ENCODE data around the gene RBFOX2.
"Not testable (repeated sequence)": the region's sequence is repeated elsewhere in the genome, so short reads cannot be mapped to it uniquely, and the experiment has no call there.

RBFOX2 gene

GRCh38 chr22:36008565-36008964, 20.1 kb downstream of the RBFOX2 start:
- DNase-seq (ENCODE audit: low read depth in 2 of 2): no peak

GRCh38 chr22:36008131-36008530, 20.5 kb downstream of the RBFOX2 start:
- no peak for DNase-seq (ENCODE audit: low read depth in 2 of 2)

- DNase-seq (ENCODE audit: low read depth in 2 of 2): no peak
Observed at GRCh38 chr22:36003972-36004674, 24.5 kb downstream of the RBFOX2 start.

GRCh38 chr22:36002718-36003260, 25.8 kb downstream of the RBFOX2 start:
- no peak for DNase-seq (ENCODE audit: low read depth in 2 of 2)

- no peak for DNase-seq (ENCODE audit: low read depth in 2 of 2)
Observed at GRCh38 chr22:36002084-36002483, 26.5 kb downstream of the RBFOX2 start.

- no peak for DNase-seq (ENCODE audit: low read depth in 2 of 2)
Observed at GRCh38 chr22:35998748-35999147, 29.9 kb downstream of the RBFOX2 start.

- no peak for DNase-seq (ENCODE audit: low read depth in 2 of 2)
Observed at GRCh38 chr22:35997438-35997837, 31.2 kb downstream of the RBFOX2 start.

GRCh38 chr22:35996596-35996995, 32.0 kb downstream of the RBFOX2 start:
- DNase-seq (ENCODE audit: low read depth in 2 of 2): no peak

GRCh38 chr22:35995772-35996171, 32.9 kb downstream of the RBFOX2 start:
- no peak for DNase-seq (ENCODE audit: low read depth in 2 of 2)

GRCh38 chr22:35995348-35995747, 33.3 kb downstream of the RBFOX2 start:
- DNase-seq (ENCODE audit: low read depth in 2 of 2): no peak

GRCh38 chr22:35993727-35994126, 34.9 kb downstream of the RBFOX2 start:
- not testable (repeated sequence) for DNase-seq (ENCODE audit: low read depth in 2 of 2)

- DNase-seq (ENCODE audit: low read depth in 2 of 2): no peak
Observed at GRCh38 chr22:35993048-35993714, 35.4 kb downstream of the RBFOX2 start.

- no peak for DNase-seq (ENCODE audit: low read depth in 2 of 2)
Observed at GRCh38 chr22:35991168-35991567, 37.5 kb downstream of the RBFOX2 start.

GRCh38 chr22:35988030-35988429, 40.6 kb downstream of the RBFOX2 start:
- no peak for DNase-seq (ENCODE audit: low read depth in 2 of 2)

- DNase-seq (ENCODE audit: low read depth in 2 of 2): no peak
Observed at GRCh38 chr22:35987487-35987886, 41.1 kb downstream of the RBFOX2 start.

GRCh38 chr22:35986088-35986487, 42.5 kb downstream of the RBFOX2 start:
- DNase-seq (ENCODE audit: low read depth in 2 of 2): no peak

GRCh38 chr22:35985371-35985770, 43.3 kb downstream of the RBFOX2 start:
- DNase-seq (ENCODE audit: low read depth in 2 of 2): no peak

GRCh38 chr22:35984183-35985175, 44.1 kb downstream of the RBFOX2 start:
- DNase-seq (ENCODE audit: low read depth in 2 of 2): no peak

- no peak for DNase-seq (ENCODE audit: low read depth in 2 of 2)
Observed at GRCh38 chr22:35981900-35982299, 46.7 kb downstream of the RBFOX2 start.

- no peak for DNase-seq (ENCODE audit: low read depth in 2 of 2)
Observed at GRCh38 chr22:35978889-35979288, 49.7 kb downstream of the RBFOX2 start.

- no peak for DNase-seq (ENCODE audit: low read depth in 2 of 2)
Observed at GRCh38 chr22:35978201-35978600, 50.4 kb downstream of the RBFOX2 start.

- DNase-seq (ENCODE audit: low read depth in 2 of 2): no peak
Observed at GRCh38 chr22:35977136-35977535, 51.5 kb downstream of the RBFOX2 start.
